ENCODE data around the gene SGMS1.

SGMS1 gene

DNA sequence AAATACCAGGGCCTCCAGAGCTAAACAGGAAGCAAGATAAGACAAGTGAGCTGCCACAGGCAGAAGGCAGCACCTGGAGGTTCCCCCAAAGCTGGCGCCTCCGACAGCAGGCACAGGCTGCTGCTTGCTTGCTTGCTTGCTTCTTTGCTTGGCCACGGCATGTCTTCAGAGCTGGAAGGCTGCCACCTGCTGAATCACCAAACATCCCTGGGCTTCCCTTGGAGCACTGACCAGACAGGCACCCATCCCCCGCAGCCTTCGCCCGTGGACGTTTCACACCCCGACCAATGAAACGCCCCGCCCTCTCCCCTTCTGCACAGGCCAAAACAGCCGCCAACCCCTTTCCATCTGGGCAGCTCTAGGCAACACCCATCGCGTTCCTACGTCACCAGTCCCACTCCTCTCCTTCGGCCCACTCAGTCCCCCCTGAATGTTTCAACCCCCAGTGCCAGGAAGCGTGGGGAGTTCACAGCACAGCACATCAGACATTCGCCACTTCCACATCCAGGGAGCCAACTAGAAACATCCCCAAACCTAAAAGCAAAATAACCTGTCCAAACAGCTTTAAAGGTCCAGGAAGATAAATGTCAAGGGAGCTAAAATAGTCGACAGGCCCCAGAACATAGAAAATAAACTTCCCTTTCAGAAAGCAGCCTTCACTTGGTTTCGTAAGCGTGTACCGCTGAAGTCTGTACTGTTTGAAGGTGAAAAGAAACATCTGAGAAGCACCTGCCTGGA, 1.6 kb downstream of the SGMS1 start:
- H3K79me2 ChIP-seq (ENCODE audit: insufficient read depth, low read depth), result peaks cover 56% of the 10 kb centered on the region
- H3K27me3 ChIP-seq (ENCODE audit: insufficient read depth, low read depth), result no peaks in the 10 kb centered on the region
- no peak overlapping the region for H3K4me3 ChIP-seq (IDR thresholded peaks at IDR 0.05; ENCODE audit: insufficient read depth, low read depth, low read length)
- no peaks in the 10 kb centered on the region for H3K36me3 ChIP-seq (ENCODE audit: insufficient read depth)
- TF ChIP-seq, protein P1, sequence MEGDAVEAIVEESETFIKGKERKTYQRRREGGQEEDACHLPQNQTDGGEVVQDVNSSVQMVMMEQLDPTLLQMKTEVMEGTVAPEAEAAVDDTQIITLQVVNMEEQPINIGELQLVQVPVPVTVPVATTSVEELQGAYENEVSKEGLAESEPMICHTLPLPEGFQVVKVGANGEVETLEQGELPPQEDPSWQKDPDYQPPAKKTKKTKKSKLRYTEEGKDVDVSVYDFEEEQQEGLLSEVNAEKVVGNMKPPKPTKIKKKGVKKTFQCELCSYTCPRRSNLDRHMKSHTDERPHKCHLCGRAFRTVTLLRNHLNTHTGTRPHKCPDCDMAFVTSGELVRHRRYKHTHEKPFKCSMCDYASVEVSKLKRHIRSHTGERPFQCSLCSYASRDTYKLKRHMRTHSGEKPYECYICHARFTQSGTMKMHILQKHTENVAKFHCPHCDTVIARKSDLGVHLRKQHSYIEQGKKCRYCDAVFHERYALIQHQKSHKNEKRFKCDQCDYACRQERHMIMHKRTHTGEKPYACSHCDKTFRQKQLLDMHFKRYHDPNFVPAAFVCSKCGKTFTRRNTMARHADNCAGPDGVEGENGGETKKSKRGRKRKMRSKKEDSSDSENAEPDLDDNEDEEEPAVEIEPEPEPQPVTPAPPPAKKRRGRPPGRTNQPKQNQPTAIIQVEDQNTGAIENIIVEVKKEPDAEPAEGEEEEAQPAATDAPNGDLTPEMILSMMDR (conservative IDR thresholded peaks at IDR 0.05; ENCODE audit: low read depth, low read length), result no peak
- H3K9ac ChIP-seq, result peak overlapping the region; percentile 81; the same call in 1 of the 2 replicates
- H2AFZ ChIP-seq (ENCODE audit: low read depth), result peak overlapping the region; percentile 95; the same call in 1 of the 2 replicates
- H3K4me1 ChIP-seq (ENCODE audit: low read depth, poor library complexity, severe bottlenecking), result peaks cover 50% of the 10 kb centered on the region
- peak overlapping the region; percentile 61 for H3K27ac ChIP-seq
- no peaks in the 10 kb centered on the region for H4K20me1 ChIP-seq (ENCODE audit: insufficient read depth)
- peak overlapping the region; percentile 69 for H3K4me2 ChIP-seq

DNA sequence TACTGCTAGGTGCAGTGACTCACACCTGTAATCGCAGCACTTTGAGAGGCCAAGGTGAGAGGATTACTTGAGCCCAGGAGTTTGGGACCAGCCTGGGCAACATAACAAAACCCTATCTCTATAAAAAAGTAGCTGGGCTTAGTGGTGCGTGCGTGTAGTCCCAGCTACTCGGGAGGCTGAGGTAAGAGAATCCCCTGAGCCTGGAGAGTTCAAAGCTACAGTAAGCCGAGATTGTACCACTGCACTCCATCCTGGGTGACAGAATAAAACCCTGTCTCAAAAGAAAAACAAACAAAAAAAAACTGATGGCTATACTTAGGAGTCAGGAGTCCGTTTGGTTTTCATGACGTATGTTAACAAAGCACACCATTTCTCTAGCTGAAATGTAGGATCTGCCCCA, 2.9 kb downstream of the SGMS1 start:
- H3K27ac ChIP-seq, result 0 out of 2 replicates have a peak overlapping the region, but pooled peaks have one; percentile 61
- no peak overlapping the region for H3K4me3 ChIP-seq (IDR thresholded peaks at IDR 0.05; ENCODE audit: insufficient read depth, low read depth, low read length)
- H3K4me2 ChIP-seq, result peak overlapping the region; percentile 69
- peaks cover 49% of the 10 kb centered on the region for H3K4me1 ChIP-seq (ENCODE audit: low read depth, poor library complexity, severe bottlenecking)
- H3K9ac ChIP-seq, result no peak overlapping the region
- no peaks in the 10 kb centered on the region for H3K36me3 ChIP-seq (ENCODE audit: insufficient read depth)
- TF ChIP-seq, protein P1 (conservative IDR thresholded peaks at IDR 0.05; ENCODE audit: low read depth, low read length), result no peak
- no peaks in the 10 kb centered on the region for H3K27me3 ChIP-seq (ENCODE audit: insufficient read depth, low read depth)
- no peaks in the 10 kb centered on the region for H4K20me1 ChIP-seq (ENCODE audit: insufficient read depth)
- peaks cover 67% of the 10 kb centered on the region for H3K79me2 ChIP-seq (ENCODE audit: insufficient read depth, low read depth)
- no peak overlapping the region for H2AFZ ChIP-seq (ENCODE audit: low read depth)

DNA sequence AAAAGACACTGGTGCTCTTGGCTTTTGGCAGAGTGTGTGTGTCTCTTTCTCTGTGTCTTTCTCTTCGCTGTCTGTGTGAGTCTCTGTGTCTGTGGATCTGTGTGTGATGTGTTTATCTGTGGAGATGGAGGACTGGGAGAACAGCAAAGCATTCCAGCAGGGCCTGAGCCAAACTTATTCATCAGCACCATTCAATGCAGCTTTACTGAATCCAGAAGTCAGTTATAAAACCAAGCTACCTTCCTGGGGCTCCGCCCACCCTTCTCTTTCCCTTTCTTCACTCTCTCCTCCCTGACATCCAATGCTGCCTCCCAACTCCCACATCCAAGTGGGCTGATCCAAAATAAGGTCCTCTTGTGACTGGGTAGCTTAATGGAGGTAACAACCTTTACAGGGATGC, 3.9 kb downstream of the SGMS1 start:
- H3K9ac ChIP-seq, result no peak overlapping the region
- H3K79me2 ChIP-seq (ENCODE audit: insufficient read depth, low read depth), result peaks cover 77% of the 10 kb centered on the region
- TF ChIP-seq, protein P1 (conservative IDR thresholded peaks at IDR 0.05; ENCODE audit: low read depth, low read length), result no peak

DNA sequence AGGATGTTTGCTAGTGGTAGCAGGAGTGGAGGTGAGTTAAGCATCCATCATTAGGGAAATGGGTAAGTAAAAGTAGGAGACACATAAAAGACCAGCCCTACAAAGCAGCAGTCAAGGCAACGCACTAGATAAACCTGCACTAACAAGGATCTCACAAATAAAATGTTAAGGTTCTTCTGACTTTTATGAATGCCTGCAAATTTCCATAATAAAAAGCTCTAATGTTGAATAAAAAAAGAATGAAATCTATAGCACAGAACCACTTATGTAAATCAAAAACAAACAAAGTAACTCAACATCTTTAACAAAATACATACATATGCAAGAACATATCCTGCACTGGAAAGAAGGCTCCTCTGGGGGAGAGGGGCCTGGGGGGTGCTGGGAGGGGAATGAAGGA, 4.6 kb downstream of the SGMS1 start:
- H3K4me3 ChIP-seq (IDR thresholded peaks at IDR 0.05; ENCODE audit: insufficient read depth, low read depth, low read length), result no peak overlapping the region
- peaks cover 80% of the 10 kb centered on the region for H3K79me2 ChIP-seq (ENCODE audit: insufficient read depth, low read depth)
- no peaks in the 10 kb centered on the region for H3K36me3 ChIP-seq (ENCODE audit: insufficient read depth)
- peaks cover 58% of the 10 kb centered on the region for H3K4me1 ChIP-seq (ENCODE audit: low read depth, poor library complexity, severe bottlenecking)
- H3K27ac ChIP-seq, result no peak overlapping the region
- TF ChIP-seq, protein P1 (conservative IDR thresholded peaks at IDR 0.05; ENCODE audit: low read depth, low read length), result no peak
- H3K9ac ChIP-seq, result no peak overlapping the region
- H3K4me2 ChIP-seq, result no peak overlapping the region
- H3K27me3 ChIP-seq (ENCODE audit: insufficient read depth, low read depth), result no peaks in the 10 kb centered on the region
- H4K20me1 ChIP-seq (ENCODE audit: insufficient read depth), result no peaks in the 10 kb centered on the region
- no peak overlapping the region for H2AFZ ChIP-seq (ENCODE audit: low read depth)

More for the DNA sequence above, 3.9 kb downstream of the SGMS1 start:
- no peak overlapping the region; the same call in 1 of the 2 replicates for H3K27ac ChIP-seq
- no peak overlapping the region for H3K4me3 ChIP-seq (IDR thresholded peaks at IDR 0.05; ENCODE audit: insufficient read depth, low read depth, low read length)
- no peak overlapping the region for H2AFZ ChIP-seq (ENCODE audit: low read depth)
- no peaks in the 10 kb centered on the region for H3K27me3 ChIP-seq (ENCODE audit: insufficient read depth, low read depth)
- H3K4me1 ChIP-seq (ENCODE audit: low read depth, poor library complexity, severe bottlenecking), result peaks cover 51% of the 10 kb centered on the region
- H3K4me2 ChIP-seq, result peak overlapping the region; percentile 69; the same call in 1 of the 2 replicates
- no peaks in the 10 kb centered on the region for H3K36me3 ChIP-seq (ENCODE audit: insufficient read depth)
- no peaks in the 10 kb centered on the region for H4K20me1 ChIP-seq (ENCODE audit: insufficient read depth)

Data from KMS-11 (cell line).